GM18499 (cell line): ENCODE results near the gene EIF4G2.
A peak's percentile ranks its signal among the peaks of the same experiment; 100 is the strongest.
"Not testable (repeated sequence)": the region's sequence is repeated elsewhere in the genome, so short reads cannot be mapped to it uniquely, and the experiment has no call there.

Experiments used
- ATAC-seq: cut with Tn5 transposase; IDR thresholded peaks from one replicate; pipeline ENCODE4 v1.9.1; 2021; ENCODE audit warnings: moderate number of reproducible peaks; ENCODE audit not compliant: insufficient read depth, unreplicated experiment

The EIF4G2 gene

GRCh38 chr11:10808553-10809372 lies at the start of gene EIF4G2:
EIF4G2 (minus strand) TSS chr11:10808926.
- ATAC-seq, result peak; percentile 86

DNA sequence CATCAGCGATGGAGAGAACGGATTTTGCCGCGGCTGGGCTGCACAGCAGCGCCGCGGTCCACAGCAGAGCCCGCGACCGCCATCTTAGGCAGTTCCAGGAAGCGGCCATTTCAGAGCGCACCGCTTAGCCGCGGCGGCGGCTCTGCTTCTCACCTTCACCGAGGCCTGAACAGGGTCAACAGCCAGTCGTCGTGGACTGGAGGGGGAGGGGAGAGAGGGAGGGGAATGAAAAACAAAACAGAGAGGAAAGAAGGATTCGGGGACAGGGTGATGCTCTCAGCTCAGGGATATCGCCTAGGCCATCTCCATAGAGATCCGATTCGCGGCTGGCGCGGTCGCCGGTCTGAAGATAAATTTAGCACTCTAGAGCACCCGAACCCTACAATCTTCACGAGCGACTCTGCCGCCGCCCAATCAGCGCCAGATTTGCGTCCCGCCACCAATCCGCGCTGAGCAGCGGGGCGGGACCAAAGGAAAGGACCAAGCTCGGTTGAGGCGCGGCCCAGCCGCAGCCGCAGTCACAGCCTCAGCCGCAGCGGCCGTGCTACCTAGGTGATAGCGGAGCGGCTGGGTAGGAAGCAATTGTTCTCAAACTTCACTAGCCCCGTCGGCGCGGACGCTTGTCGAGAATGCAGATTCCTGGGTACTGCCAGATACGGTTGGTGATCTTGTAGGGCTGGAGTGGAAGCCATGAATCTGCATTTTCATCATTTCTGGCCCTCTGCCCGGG lies 49.1 kb upstream of the EIF4G2 start, which contains the start of gene ZBED5:
Gene ZBED5, minus strand, starts transcription at position 345 of the 730 bp plus-strand sequence. CDS start 3,108 bp downstream, outside the sequence.
- peak; percentile 88 for ATAC-seq

DNA sequence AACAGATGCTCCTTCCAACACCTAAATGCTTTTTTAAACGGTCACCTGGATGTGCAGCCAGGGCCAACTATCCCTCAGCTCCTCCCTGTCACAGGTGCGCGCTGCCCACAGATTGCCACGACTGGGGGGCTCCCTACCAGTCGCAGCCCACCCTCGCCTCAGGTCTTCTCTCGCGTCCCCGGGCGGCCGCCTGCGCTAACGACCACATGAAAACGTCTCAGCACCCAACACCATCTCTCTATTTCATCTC lies 48.7 kb upstream of the EIF4G2 start:
- ATAC-seq, result no peak

- no peak for ATAC-seq
These were observed 48.1 kb upstream of the EIF4G2 start for GRCh38 chr11:10856689-10857458.

DNA sequence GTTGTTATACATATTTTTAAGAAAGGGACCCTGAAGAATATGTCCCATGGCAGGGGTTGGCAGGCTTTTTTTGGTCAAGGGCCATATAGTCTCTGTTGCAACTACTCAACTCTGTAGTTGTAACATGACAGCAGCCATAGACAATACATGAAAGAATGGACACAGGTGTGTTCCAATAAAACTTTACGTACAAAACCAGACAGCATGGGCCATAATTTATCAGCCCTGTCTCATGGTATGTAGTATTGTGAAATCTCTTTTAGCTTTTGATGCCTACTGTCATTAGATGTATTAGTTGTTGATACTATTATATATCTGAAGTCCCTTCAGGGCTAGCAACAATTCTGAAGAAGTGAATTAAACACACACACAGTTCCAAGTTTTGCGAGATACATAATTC lies 46.6 kb upstream of the EIF4G2 start:
- ATAC-seq, result no peak

DNA sequence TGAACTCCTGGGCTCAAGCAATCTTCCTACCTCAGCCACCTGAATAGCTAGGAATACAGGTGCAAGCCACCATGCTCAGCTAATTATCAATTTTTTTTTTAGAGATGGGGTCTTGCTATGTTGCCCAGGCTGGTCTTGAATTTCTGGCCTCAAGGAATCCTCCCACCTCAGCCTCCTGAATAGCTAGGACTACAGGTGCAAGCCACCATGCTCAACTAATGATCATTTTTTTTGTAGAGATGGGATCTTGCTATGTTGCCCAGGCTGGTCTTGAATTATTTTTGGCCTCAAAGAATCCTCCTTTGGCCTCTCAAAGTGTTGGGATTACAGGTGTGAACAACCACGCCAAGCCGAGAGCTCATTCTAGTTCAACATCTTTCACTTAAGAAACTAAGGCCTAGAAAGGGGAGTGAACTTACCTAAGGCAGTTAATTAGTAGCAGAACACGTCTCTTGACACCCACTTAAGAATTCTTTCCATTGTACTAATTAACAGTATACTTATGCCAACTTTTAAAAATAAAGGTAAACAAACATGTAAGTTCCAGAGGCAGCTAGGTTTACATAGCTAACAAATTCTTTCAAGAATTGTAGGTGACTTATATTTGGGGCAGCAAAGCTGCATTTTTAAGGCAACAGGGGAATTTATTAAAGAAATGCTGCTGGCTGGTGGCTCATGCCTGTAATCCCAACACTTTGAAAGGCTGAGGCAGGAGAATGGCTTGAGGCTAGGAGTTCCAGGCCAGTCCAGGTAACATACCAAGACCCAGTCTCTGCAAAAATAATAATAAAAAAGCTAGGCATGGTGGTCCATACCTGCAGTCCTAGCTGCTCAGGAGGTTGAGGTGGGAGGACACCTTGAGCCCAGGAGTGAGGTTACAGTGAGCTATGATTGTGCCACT lies 39.5 kb upstream of the EIF4G2 start:
- ATAC-seq, result no peak

- ATAC-seq, result no peak
These were observed 37.9 kb upstream of the EIF4G2 start for GRCh38 chr11:10846660-10847059.

DNA sequence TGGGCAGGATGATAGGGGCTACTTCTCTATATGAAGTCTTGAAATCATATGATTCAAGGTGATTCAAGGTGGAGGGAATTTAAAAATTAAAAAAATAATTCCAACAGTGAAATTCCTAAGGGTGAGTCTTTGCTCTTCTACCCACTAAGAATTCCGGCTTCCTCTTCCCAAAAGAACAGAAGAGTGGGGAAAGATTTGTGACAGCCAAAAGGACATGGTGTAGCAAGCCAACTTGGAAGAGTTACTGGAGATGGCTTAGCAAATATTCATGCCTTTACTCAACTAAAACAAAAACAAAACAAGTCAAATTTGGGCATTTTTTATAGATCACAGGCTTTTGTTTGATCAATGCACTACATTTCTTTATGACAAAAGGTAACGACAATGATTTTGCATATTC lies 36.9 kb upstream of the EIF4G2 start:
- no peak for ATAC-seq

- ATAC-seq, result no peak
These were observed 36.1 kb upstream of the EIF4G2 start for GRCh38 chr11:10844796-10845195.

DNA sequence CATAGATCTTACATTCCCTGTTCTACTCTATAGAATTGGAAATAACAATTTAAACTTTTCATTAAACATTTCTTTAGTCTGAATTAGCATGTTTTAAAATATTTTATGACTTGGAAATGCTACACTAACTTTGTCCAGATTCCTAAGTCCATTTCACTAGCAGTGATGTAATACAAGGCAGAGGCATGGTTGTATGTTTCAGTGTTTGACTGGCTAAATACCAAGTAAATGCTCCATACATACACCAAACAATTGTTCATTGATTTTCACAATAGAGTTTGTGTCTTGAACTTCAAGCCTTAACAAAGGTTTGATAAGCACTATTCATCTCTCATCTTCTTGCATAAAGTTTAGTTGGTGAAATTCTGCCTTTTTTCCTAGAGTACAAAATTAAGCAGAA lies 35.6 kb upstream of the EIF4G2 start:
- no peak for ATAC-seq

DNA sequence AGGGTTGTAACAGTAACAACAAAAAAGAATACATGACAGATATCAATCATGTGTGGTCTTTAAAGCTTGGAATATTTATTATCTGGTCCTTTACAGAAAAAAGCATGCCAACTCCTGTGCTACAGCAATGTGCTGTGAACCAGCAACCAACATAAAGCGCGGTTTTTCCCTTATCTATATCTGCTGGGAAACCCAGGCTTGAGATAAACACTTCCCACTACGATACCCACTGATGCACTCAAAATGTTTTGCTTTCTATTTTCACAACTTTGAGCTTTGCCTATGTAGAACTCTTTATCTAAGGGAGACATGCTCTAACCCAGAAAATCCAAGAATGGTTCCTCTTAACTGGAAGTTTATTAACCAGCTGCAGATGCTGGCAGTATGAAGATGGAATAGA lies 30.2 kb upstream of the EIF4G2 start:
- no peak for ATAC-seq

- ATAC-seq, result no peak
These were observed 29.4 kb upstream of the EIF4G2 start for GRCh38 chr11:10838083-10838482.

GRCh38 chr11:10836884-10837283 lies 28.2 kb upstream of the EIF4G2 start:
- ATAC-seq, result not testable (repeated sequence)

DNA sequence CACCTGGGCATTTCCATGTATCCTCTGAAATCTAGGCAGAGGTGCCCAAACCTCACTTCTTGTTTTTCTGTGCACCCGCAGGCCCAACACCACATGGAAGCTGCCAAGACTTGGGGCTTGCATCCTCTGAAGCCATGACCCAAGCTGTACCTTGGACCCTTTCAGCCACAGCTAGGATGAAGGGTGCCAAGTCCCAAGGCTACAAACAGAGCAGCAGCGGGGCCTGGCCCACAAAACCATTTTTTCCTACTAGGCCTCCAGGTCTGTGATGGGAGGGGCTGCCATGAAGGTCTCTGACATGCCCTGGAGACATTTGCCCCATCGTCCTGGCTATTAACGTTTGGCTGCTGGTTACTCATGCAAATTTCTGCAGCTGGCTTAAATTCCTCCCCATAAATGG lies 20.4 kb upstream of the EIF4G2 start:
- ATAC-seq, result no peak

DNA sequence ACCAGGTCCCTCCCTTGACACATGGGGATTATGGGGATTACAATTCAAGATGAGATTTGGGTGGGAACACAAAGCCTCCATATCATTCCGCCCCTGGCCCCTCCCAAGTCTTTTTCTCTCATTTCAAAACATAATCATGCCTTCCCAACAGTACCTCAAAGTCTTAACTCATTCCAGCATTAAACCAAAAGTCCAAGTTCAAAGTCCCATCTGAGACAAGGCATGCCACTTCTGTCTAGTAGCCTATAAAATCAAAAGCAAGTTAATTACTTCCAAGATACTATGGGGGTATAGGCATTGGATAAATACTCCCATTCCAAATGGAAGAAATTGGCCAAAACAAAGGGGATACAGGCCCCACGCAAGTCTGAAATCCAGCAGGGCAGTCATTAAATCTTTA lies 19.7 kb upstream of the EIF4G2 start:
- no peak for ATAC-seq

DNA sequence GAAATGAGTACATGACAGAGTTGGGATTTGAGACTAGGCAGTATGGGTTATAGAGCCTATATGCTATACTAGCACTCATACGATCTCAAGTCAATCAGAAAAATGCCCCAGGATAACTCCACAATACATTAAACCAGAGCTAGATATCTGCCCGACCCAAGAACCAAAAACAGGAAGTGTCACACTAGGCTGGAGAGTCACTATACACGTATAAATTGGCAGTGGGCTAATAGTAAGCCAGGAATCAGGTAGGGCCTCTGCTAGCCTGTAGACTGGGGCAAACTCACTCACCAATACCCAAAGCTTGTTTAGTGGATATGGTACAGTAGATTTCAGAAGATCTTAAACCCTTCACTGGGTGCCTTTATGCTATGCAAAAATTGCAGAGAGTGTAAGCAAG lies 16.2 kb upstream of the EIF4G2 start:
- ATAC-seq, result no peak

- no peak for ATAC-seq
These were observed 14.4 kb upstream of the EIF4G2 start for GRCh38 chr11:10823152-10823579.

GRCh38 chr11:10822491-10822890 lies 13.8 kb upstream of the EIF4G2 start:
- ATAC-seq, result not testable (repeated sequence)

DNA sequence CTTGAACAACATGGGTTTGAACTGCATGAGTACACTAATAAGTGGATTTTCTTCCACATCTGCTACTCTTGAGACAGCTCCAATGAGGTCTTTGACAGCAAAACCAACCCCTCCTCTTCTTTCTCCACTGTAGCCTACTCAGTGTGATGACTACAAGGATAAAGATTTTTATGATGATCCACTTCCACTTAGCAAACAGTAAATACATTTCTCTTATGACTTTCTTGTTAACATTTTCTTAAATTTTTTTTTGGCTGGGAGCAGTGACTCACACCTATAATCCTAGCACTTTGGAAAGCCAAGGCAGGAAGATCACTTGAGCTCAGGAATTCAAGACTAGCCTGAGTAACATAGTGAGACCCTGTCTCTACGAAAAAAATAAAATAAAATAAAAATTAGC lies 9.9 kb upstream of the EIF4G2 start:
- no peak for ATAC-seq

GRCh38 chr11:10813945-10814344 lies 5.2 kb upstream of the EIF4G2 start:
- ATAC-seq, result no peak
